HT1080 (cell line): ENCODE measurements around the gene GARNL3. TPM values are rescaled to one million over a fixed set of nuclear protein-coding genes. Genes with fewer than 3 reads are reported as not detected.

Experiments
- DNase-seq: peaks from one replicate; pipeline ENCODE4 v3.0.0-alpha.2; 2015; ENCODE audit warnings: low read depth
- total RNA-seq: library from RNA; depleted of rRNA; stranded (reverse); fragments of >200 nt; shearing (Covaris generic); gene quantifications from 2 replicates; pipeline ENCODE4 v1.2.3, GENCODE V29; 2014

The GARNL3 gene
- total RNA-seq, 1 experiment from 2014 or later: 1.2 TPM

- DNase-seq: no peak
These were observed 44.3 kb downstream of the GARNL3 start for GRCh38 chr9:127308652-127309434.

DNA sequence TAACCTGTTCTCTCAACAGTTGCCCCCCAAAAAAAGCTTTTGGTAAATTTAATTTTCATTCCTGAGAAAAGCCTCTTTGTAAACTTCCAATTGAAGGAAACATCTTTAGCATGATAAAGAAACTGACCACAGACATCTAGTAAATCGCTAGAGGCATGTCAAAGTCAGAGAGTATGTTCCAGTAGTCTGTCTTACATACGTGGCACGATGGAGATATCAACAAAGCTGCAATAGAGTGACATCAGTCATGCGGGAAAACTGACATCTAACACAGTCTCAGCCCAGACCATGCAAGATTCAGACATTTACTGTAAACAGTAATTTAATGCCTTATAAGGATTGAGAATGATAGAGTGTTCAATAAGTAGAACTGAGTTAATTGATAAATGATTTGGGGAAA is 45.1 kb downstream of the GARNL3 start:
- DNase-seq: no peak

- peak; percentile 26 for DNase-seq
These were observed 46.7 kb downstream of the GARNL3 start for GRCh38 chr9:127311239-127311741.

GRCh38 chr9:127313042-127313560 is 48.5 kb downstream of the GARNL3 start:
- DNase-seq: no peak

- DNase-seq: no peak
These were observed 50.3 kb downstream of the GARNL3 start for GRCh38 chr9:127314911-127315310.

DNA sequence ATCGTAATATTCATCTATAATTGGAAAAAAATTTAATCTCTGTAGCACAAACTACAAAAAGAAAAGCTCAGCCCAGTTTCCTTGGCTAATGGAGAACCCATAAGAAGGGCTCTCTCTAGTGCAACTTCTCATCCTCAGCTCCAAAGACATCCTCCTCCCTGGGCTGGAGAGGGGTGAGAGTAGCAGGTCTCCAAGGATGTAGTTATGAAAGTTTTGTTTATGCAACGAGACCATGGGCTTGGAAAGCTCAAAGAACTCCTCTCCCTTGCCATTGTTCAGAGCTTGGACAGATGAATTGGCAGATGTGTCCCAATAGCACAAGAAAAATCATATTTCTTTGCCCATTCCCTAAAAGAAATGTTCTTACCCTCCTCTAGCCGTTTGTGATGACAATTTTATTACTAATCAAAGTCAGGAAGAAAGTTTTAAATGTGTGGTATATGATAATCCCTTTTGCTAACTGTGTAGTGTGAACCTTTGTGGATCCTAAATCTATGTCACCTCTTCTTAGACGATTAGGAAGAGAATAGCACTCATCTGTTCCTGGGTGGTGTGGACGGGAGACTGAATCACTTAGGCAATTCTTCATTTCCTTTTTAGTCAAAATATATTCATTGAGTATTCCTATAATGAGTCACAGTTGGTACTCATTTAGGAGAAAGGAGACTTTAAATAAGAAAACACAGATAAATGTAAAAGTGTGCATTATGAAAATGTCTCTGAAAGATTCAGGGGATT is 52.2 kb downstream of the GARNL3 start:
- DNase-seq: peak; percentile 20

DNA sequence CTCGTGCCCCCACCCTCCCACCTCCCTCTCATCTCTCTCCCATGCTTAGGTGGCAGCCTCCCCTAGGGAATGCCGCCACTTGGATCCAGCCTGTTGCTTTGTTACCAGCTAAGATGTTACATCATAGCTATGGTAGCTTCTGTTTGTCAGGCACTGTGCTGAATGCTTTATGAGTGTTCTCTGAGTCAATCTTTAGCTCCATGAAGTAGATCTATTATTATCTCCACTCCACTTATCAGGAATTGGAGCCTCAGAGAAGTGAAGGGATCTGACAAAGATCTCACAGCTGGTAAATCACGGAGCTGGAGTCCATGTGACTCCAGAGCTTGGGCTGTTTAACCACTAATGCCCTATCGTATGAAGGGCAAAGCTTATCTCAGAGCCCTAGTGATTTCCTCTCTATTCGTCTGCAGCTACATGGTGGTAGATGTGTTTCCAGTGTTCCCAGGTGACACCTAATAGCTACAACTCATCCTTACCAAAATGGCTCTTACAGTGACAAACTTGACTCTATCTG is 54.1 kb downstream of the GARNL3 start:
- peak; percentile 71 for DNase-seq

GRCh38 chr9:127319366-127320114 is 55.0 kb downstream of the GARNL3 start:
- DNase-seq: no peak

DNA sequence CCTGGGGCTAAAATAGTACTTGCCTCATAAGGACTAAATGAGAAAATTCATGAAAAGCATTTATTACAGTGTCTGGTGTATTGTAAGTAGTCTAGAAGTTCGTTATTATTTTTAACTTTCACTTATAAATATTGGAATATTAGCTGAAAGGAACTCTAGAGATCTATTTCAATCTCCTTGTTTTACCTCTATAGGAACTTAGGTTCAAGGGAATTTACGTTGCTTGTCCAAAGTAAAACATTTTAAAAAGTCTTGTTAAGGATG is 55.5 kb downstream of the GARNL3 start:
- no peak for DNase-seq

GRCh38 chr9:127323393-127323792 is 58.8 kb downstream of the GARNL3 start:
- no peak for DNase-seq

DNA sequence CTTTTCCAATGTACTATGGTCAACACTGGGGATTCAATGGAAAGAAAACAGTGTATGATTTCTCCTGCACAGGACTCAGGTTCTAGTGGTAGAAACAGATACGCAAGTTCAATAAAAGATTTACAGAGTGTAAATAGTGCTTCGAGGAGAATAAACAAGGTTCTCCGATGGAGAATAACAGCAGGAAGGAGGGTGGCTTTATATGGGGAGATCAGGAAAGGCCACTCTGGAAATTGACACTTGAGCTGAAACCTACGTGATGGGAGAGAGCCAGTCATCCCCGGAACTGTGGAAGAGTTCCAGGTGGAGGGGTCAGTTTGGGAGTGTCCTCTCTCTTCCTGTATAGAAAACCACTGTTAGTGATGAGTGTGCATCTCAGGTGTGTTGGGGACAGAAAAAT is 65.9 kb downstream of the GARNL3 start:
- DNase-seq: no peak

DNA sequence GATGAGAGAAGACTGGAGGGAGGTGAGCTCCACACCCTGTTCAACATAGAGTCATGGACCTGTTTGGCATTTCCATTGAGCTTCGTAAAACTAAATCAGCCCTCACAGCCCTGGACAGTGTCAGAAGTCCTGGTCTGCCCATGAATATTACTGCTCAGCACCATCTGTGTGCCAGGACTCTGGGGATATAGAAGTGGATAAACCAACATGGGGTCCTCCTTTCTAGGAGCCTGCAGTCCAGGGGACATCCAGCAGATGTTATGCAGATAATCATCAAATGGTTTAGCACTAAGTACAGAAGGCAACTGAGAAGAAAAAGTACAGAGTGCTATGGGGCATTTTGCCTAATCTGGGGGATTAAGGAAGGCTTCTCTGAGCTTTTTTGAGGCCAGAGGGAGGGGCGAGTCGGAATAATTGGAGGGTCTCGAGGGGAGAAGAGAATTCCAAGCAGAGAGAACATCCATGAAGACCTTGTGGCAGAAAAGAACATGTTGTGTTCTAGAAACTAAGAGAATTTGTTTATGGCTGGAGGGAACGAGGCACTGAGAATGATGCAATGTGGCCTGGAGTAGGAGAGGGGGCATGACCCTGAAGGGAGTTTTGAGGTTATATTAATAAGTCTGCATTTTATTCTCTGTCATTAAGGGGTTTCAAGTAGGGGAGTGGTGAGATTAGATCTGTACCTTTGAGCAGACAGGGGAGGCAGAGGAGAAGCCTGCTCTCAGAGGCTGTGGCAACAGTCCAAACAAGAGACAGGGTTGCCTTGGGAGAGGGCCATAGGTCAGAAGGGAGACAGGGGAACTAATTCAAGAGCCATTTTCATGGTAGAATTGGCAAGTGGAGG is 68.9 kb downstream of the GARNL3 start:
- DNase-seq: no peak

DNA sequence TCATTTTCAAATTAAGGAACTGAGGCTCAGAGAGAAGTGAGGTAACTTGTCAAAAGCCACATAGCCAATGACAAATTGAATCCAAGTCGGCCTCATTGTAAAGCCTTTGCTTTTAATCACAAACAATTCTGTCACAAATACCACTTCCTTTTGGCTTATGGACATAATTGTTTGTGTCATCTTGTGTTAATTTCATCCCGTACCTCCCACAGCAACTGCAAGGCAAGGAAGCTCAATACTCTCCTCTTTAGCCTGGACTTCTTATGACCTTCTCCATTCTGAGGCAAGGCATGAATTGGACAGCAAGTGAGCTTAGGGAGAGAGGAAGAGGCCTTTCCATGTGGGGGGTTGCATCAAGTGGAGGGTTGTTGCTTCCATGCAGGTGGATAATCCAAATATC is 70.2 kb downstream of the GARNL3 start:
- no peak for DNase-seq

- DNase-seq: no peak
These were observed 71.5 kb downstream of the GARNL3 start for GRCh38 chr9:127336086-127336485.

DNA sequence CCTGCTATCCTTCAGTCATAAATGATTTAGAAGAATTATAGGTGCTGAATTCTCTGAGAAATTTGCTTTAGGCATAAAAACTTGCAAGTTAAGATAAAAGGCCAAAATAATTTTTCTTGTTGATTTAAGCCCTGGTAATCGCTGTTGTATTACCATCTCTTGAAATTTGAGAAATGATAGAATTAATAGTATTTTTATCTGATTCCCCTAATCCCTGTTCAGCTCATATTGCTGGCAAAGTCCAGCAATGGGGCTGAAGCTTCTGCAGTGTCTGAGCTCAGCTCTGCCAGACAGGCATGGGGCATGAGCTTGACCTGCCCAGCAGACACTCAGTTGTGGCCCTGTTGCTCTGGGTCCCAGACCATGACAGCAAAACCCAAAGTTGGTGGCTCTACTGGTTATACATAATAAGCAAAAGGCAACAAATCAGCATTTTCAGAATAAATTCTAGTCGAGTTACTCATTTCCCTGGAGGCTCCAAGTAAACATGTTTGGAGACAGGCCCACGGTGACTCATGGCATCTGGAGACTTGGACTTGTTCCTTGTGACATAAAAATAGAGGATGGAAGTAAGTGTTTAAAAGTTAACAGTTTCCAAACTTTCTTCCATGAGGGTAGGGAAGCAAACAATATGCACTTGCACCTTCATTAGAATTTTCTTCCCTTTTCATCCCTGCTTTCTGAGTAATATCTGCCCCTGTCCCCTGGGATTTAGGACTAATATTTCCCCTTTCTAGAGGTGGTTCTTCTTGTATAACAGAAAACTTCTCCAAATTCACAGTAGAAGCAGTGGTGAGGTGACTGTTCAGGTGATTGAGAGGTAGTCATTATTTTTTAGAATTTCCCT is 72.2 kb downstream of the GARNL3 start:
- DNase-seq: peak; percentile 92

GRCh38 chr9:127340721-127341120 is 76.1 kb downstream of the GARNL3 start:
- no peak for DNase-seq

DNA sequence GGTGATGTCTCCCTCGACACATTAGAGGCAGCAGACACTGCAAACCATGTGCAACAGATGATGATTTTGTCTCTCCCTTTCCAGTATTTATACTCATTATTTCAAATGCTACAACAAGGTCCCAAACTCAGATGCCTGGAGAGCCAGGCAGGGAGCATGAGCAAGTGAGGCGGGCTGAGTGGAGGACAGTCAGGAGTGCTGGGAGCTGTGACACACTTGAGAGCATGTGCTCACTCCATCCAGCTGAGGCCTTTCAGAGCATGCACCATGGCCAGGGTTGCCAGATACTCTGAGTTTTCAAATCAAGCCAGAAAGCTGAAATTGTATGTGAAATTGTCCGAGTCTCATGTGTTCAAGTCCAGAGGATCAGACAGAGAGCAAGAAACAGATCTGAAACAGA is 76.6 kb downstream of the GARNL3 start:
- no peak for DNase-seq

DNA sequence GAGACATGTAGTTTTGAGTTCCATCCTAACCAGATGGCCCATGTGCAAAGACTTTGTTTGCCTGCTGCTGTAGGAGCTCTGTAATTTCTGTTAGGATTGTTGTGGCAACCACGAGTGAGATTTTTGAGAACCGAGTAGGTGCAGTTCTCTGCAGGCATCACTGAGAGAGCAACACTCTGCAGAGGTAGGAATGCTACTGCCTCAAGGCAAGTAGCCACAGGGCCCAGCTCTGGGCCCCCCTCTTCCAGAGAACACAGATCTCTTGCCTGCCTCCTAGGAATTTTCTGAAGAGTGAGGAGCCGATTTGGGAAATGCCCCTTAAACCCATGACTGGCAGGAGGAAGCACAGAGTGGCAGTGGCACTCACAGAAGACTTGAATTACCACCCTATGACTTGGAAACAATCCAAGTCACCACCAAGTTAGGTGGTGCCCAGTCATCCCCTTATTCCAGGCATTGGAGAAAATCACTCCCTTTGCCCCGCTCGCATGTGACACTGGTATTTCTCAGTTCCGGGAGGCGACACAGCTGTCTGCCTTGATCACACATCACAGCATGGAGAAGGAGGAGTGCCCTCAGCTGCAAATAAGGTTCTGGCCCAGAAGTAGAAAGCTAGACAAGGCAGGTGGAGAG is 79.9 kb downstream of the GARNL3 start:
- no peak for DNase-seq

- no peak for DNase-seq
These were observed 81.0 kb downstream of the GARNL3 start for GRCh38 chr9:127345566-127345965.
